ENCODE data around the gene ARID1A. TPM values are rescaled to one million over a fixed set of nuclear protein-coding genes. Genes with fewer than 3 reads are reported as not detected.

The ARID1A gene
- total RNA-seq, 1 donor from 2014 or later, result 43.1 TPM

GRCh38 chr1:26786437-26787380 lies 90.9 kb downstream of the ARID1A start:
- H3K4me2 ChIP-seq, result peak overlapping the region; percentile 87
- peaks cover 14% of the 10 kb centered on the region for H4K20me1 ChIP-seq (ENCODE audit: low read depth)
- peak overlapping the region; percentile 23 for H2AFZ ChIP-seq (replicated peaks)
- H3K27me3 ChIP-seq, result no peaks in the 10 kb centered on the region
- Mint-ChIP-seq H3K9me3 (no peaks in the 10 kb centered on the region), H3K27me3 (ENCODE audit: insufficient read depth, low read depth) (peaks cover 7% of the 10 kb centered on the region), H3K4me1 (peaks cover 72% of the 10 kb centered on the region), H3K27ac (peak overlapping the region; percentile 100), H3K4me3 (peak overlapping the region; percentile 96), H3K36me3 (peaks cover 5% of the 10 kb centered on the region)
- H3K4me1 ChIP-seq, result peaks cover 35% of the 10 kb centered on the region
- H3F3A ChIP-seq (ENCODE audit: low read depth), result peaks cover 70% of the 10 kb centered on the region
- H3K9me3 ChIP-seq (ENCODE audit: low read depth), result no peaks in the 10 kb centered on the region
- H3K36me3 ChIP-seq, result peaks cover 7% of the 10 kb centered on the region
- H3K27ac ChIP-seq, result peak overlapping the region; percentile 84
- H3K4me3 ChIP-seq, result peak overlapping the region; percentile 61
- TF ChIP-seq EZH2 (IDR thresholded peaks at IDR 0.05) (no peak), EZH2phosphoT487 (IDR thresholded peaks at IDR 0.05) (no peak), CTCF (IDR thresholded peaks at IDR 0.05) (no peak)
- peaks cover 11% of the 10 kb centered on the region for H3K79me2 ChIP-seq (ENCODE audit: low read depth)
- DNase-seq (ENCODE audit: low spot score), result peak; percentile 72
- peak overlapping the region; percentile 61 for H3K9ac ChIP-seq

- H3K4me1 ChIP-seq, result peaks cover 35% of the 10 kb centered on the region
- peak overlapping the region; percentile 74 for H2AFZ ChIP-seq (replicated peaks)
- DNase-seq (ENCODE audit: low spot score), result peak; percentile 87
Observed at GRCh38 chr1:26787381-26787705, 91.5 kb downstream of the ARID1A start.

GRCh38 chr1:26787706-26788514 lies 92.1 kb downstream of the ARID1A start, which contains the start of gene PIGV:
Gene PIGV (plus strand): TSS chr1:26787950. CDS start chr1:26790816, 2,866 bp downstream.
- peaks cover 62% of the 10 kb centered on the region for H3K4me1 Mint-ChIP-seq
- Histone ChIP-seq H4K20me1 (ENCODE audit: low read depth) (peaks cover 10% of the 10 kb centered on the region), H3K27me3 (no peaks in the 10 kb centered on the region), H3K9ac (peak within 1 kb of the TSS; percentile 61), H3K4me3 (peak within 1 kb of the TSS; percentile 61), H3K36me3 (no peaks in the 10 kb centered on the region), H3K4me1 (peaks cover 33% of the 10 kb centered on the region), H3K79me2 (ENCODE audit: low read depth) (peaks cover 11% of the 10 kb centered on the region), H3K9me3 (ENCODE audit: low read depth) (no peaks in the 10 kb centered on the region), H3K4me2 (peak within 1 kb of the TSS; percentile 87), H3F3A (ENCODE audit: low read depth) (peaks cover 58% of the 10 kb centered on the region), H2AFZ (replicated peaks) (peak within 1 kb of the TSS; percentile 74), H3K27ac (peak within 1 kb of the TSS; percentile 84)
- peaks cover 7% of the 10 kb centered on the region for H3K27me3 Mint-ChIP-seq (ENCODE audit: insufficient read depth, low read depth)
- H3K27ac Mint-ChIP-seq, result peak within 1 kb of the TSS; percentile 100
- TF ChIP-seq EZH2phosphoT487 (IDR thresholded peaks at IDR 0.05) (no peak), EZH2 (IDR thresholded peaks at IDR 0.05) (no peak), CTCF (IDR thresholded peaks at IDR 0.05) (no peak)
- peak; percentile 95 for DNase-seq (ENCODE audit: low spot score)
- peak within 1 kb of the TSS; percentile 96 for H3K4me3 Mint-ChIP-seq
- no peaks in the 10 kb centered on the region for H3K36me3 Mint-ChIP-seq
- no peaks in the 10 kb centered on the region for H3K9me3 Mint-ChIP-seq

More at GRCh38 chr1:26787381-26787705, 91.5 kb downstream of the ARID1A start:
- Histone ChIP-seq H3K9me3 (ENCODE audit: low read depth) (no peaks in the 10 kb centered on the region), H3K27ac (peak overlapping the region; percentile 84), H3K4me3 (peak overlapping the region; percentile 61), H3K79me2 (ENCODE audit: low read depth) (peaks cover 11% of the 10 kb centered on the region), H3K9ac (peak overlapping the region; percentile 61), H3K4me2 (peak overlapping the region; percentile 87), H4K20me1 (ENCODE audit: low read depth) (peaks cover 12% of the 10 kb centered on the region), H3F3A (ENCODE audit: low read depth) (peaks cover 64% of the 10 kb centered on the region), H3K36me3 (peaks cover under 1% of the 10 kb centered on the region), H3K27me3 (no peaks in the 10 kb centered on the region)
- Mint-ChIP-seq H3K9me3 (no peaks in the 10 kb centered on the region), H3K4me3 (peak overlapping the region; percentile 96), H3K36me3 (peaks cover 1% of the 10 kb centered on the region), H3K4me1 (peaks cover 68% of the 10 kb centered on the region), H3K27ac (peak overlapping the region; percentile 100), H3K27me3 (ENCODE audit: insufficient read depth, low read depth) (peaks cover 7% of the 10 kb centered on the region)
- TF ChIP-seq EZH2 (IDR thresholded peaks at IDR 0.05), result peak; percentile 10
- TF ChIP-seq EZH2phosphoT487 (IDR thresholded peaks at IDR 0.05), result no peak
- TF ChIP-seq CTCF (IDR thresholded peaks at IDR 0.05), result no peak

All from neural progenitor cell (in vitro differentiated cells).